B cell (primary cell): ENCODE data around the gene CBX4. TPM values are rescaled to one million over a fixed set of nuclear protein-coding genes. Genes with fewer than 3 reads are reported as not detected.

Source experiments
- ATAC-seq: fragments of 200-7000 bp; cut with Tn5 transposase; one replicate; pipeline ENCODE4 v1.10.0; 2021; ENCODE audit warnings: low read depth, mild to moderate bottlenecking, moderate number of reproducible peaks, moderate library complexity
- CTCF ChIA-PET: fragments of 350-600 bp; sonication (Branson Sonifier 250); formaldehyde crosslinking; loops from one replicate; lab custom pipeline; 2021; ENCODE audit warnings: antibody characterized with exemption, inconsistent platforms; lab: Charles Lee
- POLR2A ChIA-PET: fragments of 350-600 bp; sonication (Branson Sonifier 250); formaldehyde crosslinking; loops from one replicate; lab custom pipeline; 2021; ENCODE audit warnings: antibody characterized with exemption; lab: Charles Lee
- DNase-seq: peaks from one replicate; pipeline ENCODE4 v3.0.0; 2013
- H2AFZ ChIP-seq: 2 replicates; pipeline ENCODE4 v1.6.1; 2012; ENCODE audit warnings: mild to moderate bottlenecking, low read depth, low read length; ENCODE audit not compliant: insufficient read depth, poor library complexity, severe bottlenecking
- H3K27ac ChIP-seq, 2 donors: 1 replicate in 1 of 2; 2 replicates in 1 of 2; pipeline ENCODE4 v1.5.1; 2012 to 2013; ENCODE audit warnings: low read length in 2 of 2, mild to moderate bottlenecking in 2 of 2, moderate library complexity in 1 of 2
- H3K27me3 ChIP-seq, 4 experiments: fragments of 200-600 bp in 1 of 4; sonication (generic) in 1 of 4; replicated peaks in 1 of 4; 1 replicate in 2 of 4; 2 replicates in 2 of 4; pipeline versions ENCODE4 v1.6.1 to v1.7.0; 2013 to 2016; ENCODE audit warnings: low read length in 3 of 4, mild to moderate bottlenecking in 2 of 4, mixed read lengths in 1 of 4, moderate library complexity in 1 of 4; ENCODE audit not compliant: insufficient read depth in 4 of 4, control insufficient read depth in 3 of 4; ENCODE audit errors: control extremely low read depth in 1 of 4
- H3K36me3 ChIP-seq, 2 experiments: replicated peaks in 1 of 2; 1 replicate in 1 of 2; 2 replicates in 1 of 2; pipeline versions ENCODE4 v1.6.1 to v1.7.1; 2013; ENCODE audit warnings: low read length in 1 of 2; ENCODE audit not compliant: insufficient read depth in 2 of 2, control insufficient read depth in 1 of 2; ENCODE audit errors: control extremely low read depth in 1 of 2, extremely low read depth in 1 of 2
- H3K4me1 ChIP-seq, 2 donors: fragments of 200-600 bp in 1 of 2; sonication (generic) in 1 of 2; 1 replicate in 1 of 2; 2 replicates in 1 of 2; pipeline versions ENCODE4 v1.5.1 to v1.6.1; 2013 to 2017; ENCODE audit warnings: low read length in 2 of 2; ENCODE audit not compliant: control insufficient read depth in 2 of 2, insufficient read depth in 2 of 2
- H3K4me2 ChIP-seq: replicated peaks from 2 replicates; pipeline ENCODE3; 2012; ENCODE audit warnings: mild to moderate bottlenecking, low read depth, low read length; ENCODE audit not compliant: poor library complexity, severe bottlenecking
- H3K4me3 ChIP-seq, 5 experiments: fragments of 200-600 bp in 1 of 5; sonication (generic) in 1 of 5; 1 replicate in 3 of 5; 2 replicates in 2 of 5; pipeline versions ENCODE4 v1.5.1 to v1.7.0; 2011 to 2016; ENCODE audit warnings: low read length in 4 of 5, mild to moderate bottlenecking in 4 of 5, low read depth in 2 of 5, control low read depth in 1 of 5, moderate library complexity in 1 of 5; ENCODE audit not compliant: insufficient read depth in 1 of 5; ENCODE audit errors: control extremely low read depth in 1 of 5, extremely low read depth in 1 of 5
- H3K79me2 ChIP-seq: fragments of 200-600 bp; sonication (generic); one replicate; pipeline ENCODE4 v1.6.0; 2016; ENCODE audit warnings: low read length; ENCODE audit not compliant: control insufficient read depth, insufficient read depth
- H3K9ac ChIP-seq: fragments of 200-600 bp; sonication (generic); 2 replicates; pipeline ENCODE4 v1.6.1; 2017; ENCODE audit warnings: mild to moderate bottlenecking, low read length, moderate library complexity
- H3K9me3 ChIP-seq, 3 donors: one replicate each; pipeline versions ENCODE4 v1.6.1 to v1.7.1; 2013; ENCODE audit warnings: low read length in 2 of 3; ENCODE audit not compliant: control insufficient read depth in 2 of 3, insufficient read depth in 1 of 3; ENCODE audit errors: control extremely low read depth in 1 of 3
- H4K20me1 ChIP-seq: 2 replicates; pipeline ENCODE4 v1.6.0; 2012; ENCODE audit warnings: mild to moderate bottlenecking, low read length; ENCODE audit not compliant: insufficient read depth, control insufficient read depth, poor library complexity, severe bottlenecking
- H3K27ac Mint-ChIP-seq: one replicate; pipeline ENCODE4 v1.8.0; 2021; ENCODE audit warnings: mixed read lengths
- H3K27me3 Mint-ChIP-seq: one replicate; pipeline ENCODE4 v1.8.0; 2021; ENCODE audit warnings: mixed read lengths
- H3K4me1 Mint-ChIP-seq: one replicate; pipeline ENCODE4 v1.8.0; 2021; ENCODE audit warnings: mixed read lengths
- H3K4me3 Mint-ChIP-seq: one replicate; pipeline ENCODE4 v1.8.0; 2021; ENCODE audit warnings: mixed read lengths
- H3K9me3 Mint-ChIP-seq: one replicate; pipeline ENCODE4 v1.8.0; 2022; ENCODE audit warnings: mixed read lengths; ENCODE audit not compliant: insufficient read depth
- EZH2 ChIP-seq: IDR thresholded peaks from 2 replicates; pipeline ENCODE4 v1.6.1; 2012; ENCODE audit warnings: borderline replicate concordance, low read depth, mild to moderate bottlenecking, moderate library complexity, low read length; ENCODE audit not compliant: insufficient read depth, poor library complexity, severe bottlenecking
- WGBS: methylation state at CpG from one replicate; pipeline ENCODE4 v1.1.5; 2013; ENCODE audit warnings: missing lambda C conversion rate; ENCODE audit not compliant: insufficient coverage; 5-methylcytosine and 5-hydroxymethylcytosine counted together
- intact Hi-C: fragments of 100-400 bp; cut with micrococcal nuclease; formaldehyde crosslinking; loops from one replicate; pipeline ENCODE4 v1.10.0; 2022
- polyA plus RNA-seq: library from polyadenylated mRNA; depleted of rRNA; stranded (reverse); fragments of >200 nt; gene quantifications from 2 replicates; pipeline ENCODE4 v1.2.3, GENCODE V29; 2012
- total RNA-seq, 2 donors: library from RNA; stranded (reverse); fragments of 120-200 nt in 1 of 2; gene quantifications; 1 replicate in 1 of 2; 2 replicates in 1 of 2; pipeline versions ENCODE4 v1.2.3 to v1.2.4, GENCODE V29; 2013 to 2022
- TF ChIP-seq, protein P1 (sequence below): fragments of 200-600 bp; IDR thresholded peaks from one replicate; pipeline ENCODE4 v1.8.0; 2022; ENCODE audit warnings: antibody characterized with exemption, mild to moderate bottlenecking

Gene CBX4
- total and polyA plus RNA-seq, 2 donors (not counting 1 experiment from before 2014, with no cell fraction given): 81.9 to 115 TPM

DNA sequence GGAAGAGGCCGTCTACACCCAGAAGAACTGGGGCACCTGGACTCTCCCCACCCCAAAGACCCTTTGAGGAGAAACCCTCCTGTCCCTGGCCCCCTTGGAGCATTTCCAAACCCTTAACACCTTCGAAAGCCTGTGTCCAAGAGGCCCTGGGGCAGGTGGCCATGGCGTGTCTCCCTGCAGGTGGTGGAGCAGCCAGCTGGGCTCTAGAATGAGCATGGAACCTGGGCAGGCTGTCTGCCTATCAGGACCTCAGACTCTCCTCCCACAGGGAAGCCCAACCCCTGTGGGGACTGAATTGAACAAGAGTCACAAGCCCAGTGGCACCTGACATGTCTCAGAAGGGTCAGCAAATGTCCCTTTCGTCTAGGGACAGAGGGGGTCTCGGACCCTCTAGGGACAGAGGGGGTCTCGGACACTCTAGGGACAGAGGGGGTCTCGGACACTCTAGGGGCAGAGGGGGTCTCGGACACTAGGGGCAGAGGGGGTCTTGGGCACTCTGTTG, 8.4 kb downstream of the CBX4 start:
- Histone ChIP-seq H3K79me2 (peaks cover 20% of the 10 kb centered on the region), H3K4me2 (no peak overlapping the region), H3K4me1 (peaks cover 10 to 38% of the 10 kb centered on the region in 2 donors), H3K27me3 (peaks cover 0 to 9% (median 0%) of the 10 kb centered on the region in 4 experiments), H2AFZ (no peak overlapping the region), H3K27ac (no peak overlapping the region), H3K36me3 (peaks cover 0 to 26% of the 10 kb centered on the region in 2 experiments), H3K4me3 (no peak overlapping the region), H3K9me3 (peaks cover 0 to 3% (median 0%) of the 10 kb centered on the region in 3 donors), H4K20me1 (peaks cover 55% of the 10 kb centered on the region), H3K9ac (no peak overlapping the region)
- intact Hi-C loops: loop anchor here (10.0 kb wide), 1 partner anchor 1696 kb away; the partner anchor contains the start of gene TMC8
- peaks cover 13% of the 10 kb centered on the region for H3K27me3 Mint-ChIP-seq
- 91% methylated on average over 7 of the region's 8 CpGs for WGBS
- CTCF ChIA-PET: interaction anchor here (1.0 kb wide), 1 partner anchor 9 kb away, joined by 4 read pairs; no protein-coding TSS in a partner anchor
- DNase-seq (no peak), ATAC-seq (no peak)
- no peak for TF ChIP-seq EZH2
- TF ChIP-seq, protein P1, sequence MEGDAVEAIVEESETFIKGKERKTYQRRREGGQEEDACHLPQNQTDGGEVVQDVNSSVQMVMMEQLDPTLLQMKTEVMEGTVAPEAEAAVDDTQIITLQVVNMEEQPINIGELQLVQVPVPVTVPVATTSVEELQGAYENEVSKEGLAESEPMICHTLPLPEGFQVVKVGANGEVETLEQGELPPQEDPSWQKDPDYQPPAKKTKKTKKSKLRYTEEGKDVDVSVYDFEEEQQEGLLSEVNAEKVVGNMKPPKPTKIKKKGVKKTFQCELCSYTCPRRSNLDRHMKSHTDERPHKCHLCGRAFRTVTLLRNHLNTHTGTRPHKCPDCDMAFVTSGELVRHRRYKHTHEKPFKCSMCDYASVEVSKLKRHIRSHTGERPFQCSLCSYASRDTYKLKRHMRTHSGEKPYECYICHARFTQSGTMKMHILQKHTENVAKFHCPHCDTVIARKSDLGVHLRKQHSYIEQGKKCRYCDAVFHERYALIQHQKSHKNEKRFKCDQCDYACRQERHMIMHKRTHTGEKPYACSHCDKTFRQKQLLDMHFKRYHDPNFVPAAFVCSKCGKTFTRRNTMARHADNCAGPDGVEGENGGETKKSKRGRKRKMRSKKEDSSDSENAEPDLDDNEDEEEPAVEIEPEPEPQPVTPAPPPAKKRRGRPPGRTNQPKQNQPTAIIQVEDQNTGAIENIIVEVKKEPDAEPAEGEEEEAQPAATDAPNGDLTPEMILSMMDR: no peak
- POLR2A ChIA-PET: no interaction called here
- H3K27ac Mint-ChIP-seq: no peak overlapping the region
- peaks cover 29% of the 10 kb centered on the region for H3K4me1 Mint-ChIP-seq
- H3K4me3 Mint-ChIP-seq: no peak overlapping the region
- H3K9me3 Mint-ChIP-seq: no peaks in the 10 kb centered on the region

DNA sequence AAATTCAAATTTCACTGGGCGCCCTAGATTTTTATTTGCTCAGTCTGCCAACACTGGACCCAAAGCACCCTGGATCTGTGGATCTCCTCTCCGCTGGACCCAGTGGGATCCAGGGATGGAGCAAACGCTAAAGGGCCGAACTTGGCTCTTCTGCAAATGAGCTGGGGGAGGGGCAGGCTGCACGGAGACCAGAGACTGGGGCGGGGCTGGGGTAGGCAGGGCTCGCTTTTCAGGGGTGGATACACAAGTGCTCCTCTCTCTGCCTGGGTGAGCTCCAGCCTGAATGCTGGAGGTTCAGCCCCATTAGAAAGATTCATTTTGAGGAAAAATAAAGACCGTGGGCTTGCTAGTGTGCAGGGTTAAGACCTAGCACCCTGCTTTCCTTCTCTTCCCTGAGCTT, 8.9 kb downstream of the CBX4 start:
- H3K79me2 ChIP-seq: peaks cover 15% of the 10 kb centered on the region
- H3K4me1 Mint-ChIP-seq: peaks cover 30% of the 10 kb centered on the region
- ChIA-PET POLR2A (no interaction called here), CTCF (interaction anchor here (1.0 kb wide), 1 partner anchor 9 kb away, joined by 4 read pairs; no protein-coding TSS in a partner anchor)
- TF ChIP-seq, protein P1: no peak
- no peak for TF ChIP-seq EZH2
- H3K9me3 Mint-ChIP-seq: no peaks in the 10 kb centered on the region
- ATAC-seq (no peak), DNase-seq (no peak)
- peaks cover 0 to 3% (median 0%) of the 10 kb centered on the region in 3 donors for H3K9me3 ChIP-seq
- WGBS: 84% methylated on average over 7 of the region's 8 CpGs
- no peak overlapping the region for H3K27ac Mint-ChIP-seq
- no peak overlapping the region for H3K4me2 ChIP-seq
- peaks cover 50% of the 10 kb centered on the region for H4K20me1 ChIP-seq
- no peak overlapping the region for H3K27ac ChIP-seq
- H3K36me3 ChIP-seq: peaks cover 0 to 21% of the 10 kb centered on the region in 2 experiments
- H3K27me3 Mint-ChIP-seq: peaks cover 13% of the 10 kb centered on the region
- no peak overlapping the region for H3K9ac ChIP-seq
- H3K4me3 Mint-ChIP-seq: no peak overlapping the region
- intact Hi-C loops: loop anchor here (10.0 kb wide), 1 partner anchor 1696 kb away; the partner anchor contains the start of gene TMC8
- no peak overlapping the region for H2AFZ ChIP-seq
- H3K4me1 ChIP-seq: peaks cover 9 to 33% of the 10 kb centered on the region in 2 donors
- no peak overlapping the region for H3K4me3 ChIP-seq
- peaks cover 0 to 9% (median 0%) of the 10 kb centered on the region in 4 experiments for H3K27me3 ChIP-seq
